Activated CD8-positive, alpha-beta memory T cell treated with anti-CD3 and anti-CD28 coated beads, Interleukin-2, amount 50 U/mL, for 48 hours (primary cell): ENCODE results near the gene ATP2A1.
"Not testable (repeated sequence)": the region's sequence is repeated elsewhere in the genome, so short reads cannot be mapped to it uniquely, and the experiment has no call there.

Experiments
- DNase-seq: peaks from one replicate; pipeline ENCODE4 v3.0.0-alpha.2; 2020

Gene ATP2A1

GRCh38 chr16:28938721-28939120, 60.4 kb downstream of the ATP2A1 start:
- no peak for DNase-seq

- DNase-seq = not testable (repeated sequence)
Measured at GRCh38 chr16:28939825-28940224, 61.5 kb downstream of the ATP2A1 start.

- DNase-seq = no peak
Measured at GRCh38 chr16:28943281-28943680, 65.0 kb downstream of the ATP2A1 start.

- no peak for DNase-seq
Measured at GRCh38 chr16:28946681-28947080, 68.4 kb downstream of the ATP2A1 start.

GRCh38 chr16:28950648-28951409, 72.5 kb downstream of the ATP2A1 start, which contains the start of gene NFATC2IP:
NFATC2IP (plus strand) TSS chr16:28950937; CDS start chr16:28951012, 75 bp downstream.
- DNase-seq = peak; percentile 100

- no peak for DNase-seq
Measured at GRCh38 chr16:28951410-28951943, 73.2 kb downstream of the ATP2A1 start.
